ENCODE data around the gene HBB.

GRCh38 chr11:5239046-5239445, 12.2 kb upstream of the HBB start:
- no peak for TF ChIP-seq CTCF (IDR thresholded peaks at IDR 0.05)
- no peak for TF ChIP-seq POLR2AphosphoS5 (IDR thresholded peaks at IDR 0.05)
- no peak for TF ChIP-seq EP300 (IDR thresholded peaks at IDR 0.05)

Data from gastroesophageal sphincter (tissue), 3 donors.